Measurements from ENCODE around the gene MYORG. TPM values are rescaled to one million over a fixed set of nuclear protein-coding genes. Genes with fewer than 3 reads are reported as not detected.

MYORG gene
- polyA plus RNA-seq, 1 experiment, result 0.19 TPM

GRCh38 chr9:34378376-34379060, 1.8 kb upstream of the MYORG start:
- Histone ChIP-seq H3K9me3 (ENCODE audit: control insufficient read depth, insufficient read depth, low read length) (no peaks in the 10 kb centered on the region; the same call in 1 of the 2 replicates), H3K27me3 (ENCODE audit: control insufficient read depth, insufficient read depth, low read length) (peaks cover 14% of the 10 kb centered on the region), H3K4me3 (ENCODE audit: low read depth, low read length) (no peak overlapping the region), H3K27ac (ENCODE audit: low read depth, low read length) (no peak overlapping the region)
- no peak for TF ChIP-seq CTCF (IDR thresholded peaks at IDR 0.05; ENCODE audit: low read depth, low read length)
- no peak for DNase-seq (ENCODE audit: low read depth, low spot score)
- CTCF ChIA-PET, result interaction anchor here (0.5 to 6.5 kb wide), 25 partner anchors 8 to 442 kb away, joined by 3 to 59 read pairs (median 3); no protein-coding TSS in a partner anchor
- POLR2A ChIA-PET, result interaction anchor here (0.5 kb wide), 1 partner anchor 337 kb away, joined by 6 read pairs; no protein-coding TSS in a partner anchor

GRCh38 chr9:34377404-34377746, 677 bp upstream of the MYORG start:
- CTCF ChIA-PET, result interaction anchor here (1.0 to 6.5 kb wide), 3 partner anchors 27 to 257 kb away, joined by 3 to 59 read pairs (median 11); no protein-coding TSS in a partner anchor
- DNase-seq (ENCODE audit: low read depth, low spot score), result no peak
- TF ChIP-seq CTCF (IDR thresholded peaks at IDR 0.05; ENCODE audit: low read depth, low read length), result no peak
- Histone ChIP-seq H3K27ac (ENCODE audit: low read depth, low read length) (no peak overlapping the region), H3K27me3 (ENCODE audit: control insufficient read depth, insufficient read depth, low read length) (peaks cover 22% of the 10 kb centered on the region), H3K4me3 (ENCODE audit: low read depth, low read length) (peak overlapping the region; percentile 75), H3K9me3 (ENCODE audit: control insufficient read depth, insufficient read depth, low read length) (peaks cover 4% of the 10 kb centered on the region)
- POLR2A ChIA-PET, result interaction anchor here (0.6 to 1.2 kb wide), 2 partner anchors 199 to 213 kb away, joined by 3 to 5 read pairs; partner anchors contain the start of gene UBAP1

- no peak for DNase-seq (ENCODE audit: low read depth, low spot score)
- H3K4me3 ChIP-seq (ENCODE audit: low read depth, low read length), result peak overlapping the region; percentile 75
- ChIA-PET POLR2A (interaction anchor here (1.2 kb wide), 1 partner anchor 197 kb away, joined by 3 read pairs; the partner anchor contains the start of gene UBAP1), CTCF (interaction anchor here (2.1 to 6.5 kb wide), 3 partner anchors 28 to 43 kb away, joined by 11 to 59 read pairs (median 11); no protein-coding TSS in a partner anchor)
- no peak overlapping the region for H3K27ac ChIP-seq (ENCODE audit: low read depth, low read length)
- peaks cover 34% of the 10 kb centered on the region for H3K27me3 ChIP-seq (ENCODE audit: control insufficient read depth, insufficient read depth, low read length)
- TF ChIP-seq CTCF (IDR thresholded peaks at IDR 0.05; ENCODE audit: low read depth, low read length), result no peak
- peaks cover 17% of the 10 kb centered on the region for H3K9me3 ChIP-seq (ENCODE audit: control insufficient read depth, insufficient read depth, low read length)
These were observed 650 bp downstream of the MYORG start for GRCh38 chr9:34375901-34376595.

GRCh38 chr9:34374905-34375552, 1.7 kb downstream of the MYORG start:
- H3K9me3 ChIP-seq (ENCODE audit: control insufficient read depth, insufficient read depth, low read length), result peaks cover 22% of the 10 kb centered on the region
- POLR2A ChIA-PET, result no interaction called here
- H3K4me3 ChIP-seq (ENCODE audit: low read depth, low read length), result no peak overlapping the region
- TF ChIP-seq CTCF (IDR thresholded peaks at IDR 0.05; ENCODE audit: low read depth, low read length), result no peak
- no peak for DNase-seq (ENCODE audit: low read depth, low spot score)
- H3K27me3 ChIP-seq (ENCODE audit: control insufficient read depth, insufficient read depth, low read length), result peaks cover 42% of the 10 kb centered on the region
- H3K27ac ChIP-seq (ENCODE audit: low read depth, low read length), result no peak overlapping the region
- CTCF ChIA-PET, result interaction anchor here (3.0 to 6.5 kb wide), 2 partner anchors 29 to 42 kb away, joined by 11 to 59 read pairs; no protein-coding TSS in a partner anchor

Measured in AG04450 (cell line).